H7 (cell line): ENCODE results near the gene PCGF3. TPM values are rescaled to one million over a fixed set of nuclear protein-coding genes. Genes with fewer than 3 reads are reported as not detected.
A peak's percentile ranks its signal among the peaks of the same experiment; 100 is the strongest.
"Not testable (repeated sequence)": the region's sequence is repeated elsewhere in the genome, so short reads cannot be mapped to it uniquely, and the experiment has no call there.

ENCODE experiments used
- DNase-seq: peaks from one replicate; pipeline ENCODE4 v3.0.0; 2012
- H3K27me3 ChIP-seq: 2 replicates; pipeline ENCODE4 v1.6.0; 2011; ENCODE audit warnings: mild to moderate bottlenecking, low read length; ENCODE audit not compliant: control insufficient read depth, insufficient read depth
- H3K36me3 ChIP-seq: replicated peaks from 2 replicates; pipeline ENCODE4 v1.5.1; 2011; ENCODE audit warnings: low read length; ENCODE audit not compliant: control insufficient read depth, insufficient read depth
- H3K4me3 ChIP-seq: 2 replicates; pipeline ENCODE4 v1.5.1; 2011; ENCODE audit warnings: low read depth, mild to moderate bottlenecking, control low read depth, low read length, moderate library complexity; ENCODE audit not compliant: insufficient read depth
- total RNA-seq: library from RNA; depleted of rRNA; stranded (reverse); fragments of >200 nt; shearing (Covaris generic); gene quantifications from 2 replicates; pipeline ENCODE4 v1.2.3, GENCODE V29; 2014

Gene PCGF3
- total RNA-seq, 1 experiment from 2014 or later: 53.6 TPM

GRCh38 chr4:768995-769394, 63.4 kb downstream of the PCGF3 start:
- Histone ChIP-seq H3K36me3 (peaks cover 19% of the 10 kb centered on the region), H3K27me3 (no peaks in the 10 kb centered on the region), H3K4me3 (no peak overlapping the region)
- peak; percentile 56 for DNase-seq

- H3K27me3 ChIP-seq: no peaks in the 10 kb centered on the region
- H3K4me3 ChIP-seq: no peak overlapping the region
- H3K36me3 ChIP-seq: peaks cover 20% of the 10 kb centered on the region
- peak; percentile 33 for DNase-seq
These were observed 63.9 kb downstream of the PCGF3 start for GRCh38 chr4:769511-769910.

GRCh38 chr4:770022-770421, 64.4 kb downstream of the PCGF3 start:
- peak; percentile 32 for DNase-seq
- Histone ChIP-seq H3K4me3 (no peak overlapping the region), H3K27me3 (no peaks in the 10 kb centered on the region), H3K36me3 (peaks cover 19% of the 10 kb centered on the region)

GRCh38 chr4:771464-771863, 65.8 kb downstream of the PCGF3 start:
- peaks cover 18% of the 10 kb centered on the region for H3K36me3 ChIP-seq
- DNase-seq: peak; percentile 35
- H3K4me3 ChIP-seq: no peak overlapping the region
- H3K27me3 ChIP-seq: no peaks in the 10 kb centered on the region

GRCh38 chr4:772118-772517, 66.5 kb downstream of the PCGF3 start:
- no peaks in the 10 kb centered on the region for H3K27me3 ChIP-seq
- peak; percentile 29 for DNase-seq
- H3K36me3 ChIP-seq: peaks cover 18% of the 10 kb centered on the region
- H3K4me3 ChIP-seq: no peak overlapping the region

- Histone ChIP-seq H3K4me3 (no peak overlapping the region), H3K27me3 (no peaks in the 10 kb centered on the region), H3K36me3 (peaks cover 18% of the 10 kb centered on the region)
- peak; percentile 35 for DNase-seq
These were observed 67.1 kb downstream of the PCGF3 start for GRCh38 chr4:772776-773175.

GRCh38 chr4:773214-773613, 67.6 kb downstream of the PCGF3 start:
- no peaks in the 10 kb centered on the region for H3K27me3 ChIP-seq
- no peak overlapping the region for H3K4me3 ChIP-seq
- H3K36me3 ChIP-seq: peaks cover 18% of the 10 kb centered on the region
- no peak for DNase-seq

- DNase-seq, H3K27me3 ChIP-seq, H3K4me3 ChIP-seq: not testable (repeated sequence)
- peaks cover 22% of the 10 kb centered on the region for H3K36me3 ChIP-seq
These were observed 68.9 kb downstream of the PCGF3 start for GRCh38 chr4:774419-775092.

GRCh38 chr4:775485-775884, 69.9 kb downstream of the PCGF3 start:
- H3K36me3 ChIP-seq: peaks cover 25% of the 10 kb centered on the region
- not testable (repeated sequence) for H3K27me3 ChIP-seq, DNase-seq, H3K4me3 ChIP-seq

GRCh38 chr4:776743-777441, 71.3 kb downstream of the PCGF3 start:
- no peaks in the 10 kb centered on the region for H3K27me3 ChIP-seq
- no peak overlapping the region for H3K4me3 ChIP-seq
- DNase-seq: no peak
- H3K36me3 ChIP-seq: peaks cover 21% of the 10 kb centered on the region

GRCh38 chr4:777520-778262, 72.1 kb downstream of the PCGF3 start:
- Histone ChIP-seq H3K27me3 (no peaks in the 10 kb centered on the region), H3K4me3 (no peak overlapping the region), H3K36me3 (peaks cover 21% of the 10 kb centered on the region)
- DNase-seq: no peak

- peaks cover 16% of the 10 kb centered on the region for H3K36me3 ChIP-seq
These were observed 73.9 kb downstream of the PCGF3 start for GRCh38 chr4:779555-779954.

GRCh38 chr4:780255-780654, 74.6 kb downstream of the PCGF3 start:
- H3K27me3 ChIP-seq: peaks cover 15% of the 10 kb centered on the region
- not testable (repeated sequence) for DNase-seq
- peak overlapping the region; percentile 99; the same call in 1 of the 2 replicates for H3K4me3 ChIP-seq
- H3K36me3 ChIP-seq: peaks cover 14% of the 10 kb centered on the region

More at GRCh38 chr4:779555-779954, 73.9 kb downstream of the PCGF3 start:
- H3K4me3 ChIP-seq: no peak overlapping the region
- no peak for DNase-seq
- peaks cover 8% of the 10 kb centered on the region for H3K27me3 ChIP-seq

- Histone ChIP-seq H3K27me3 (peaks cover 21% of the 10 kb centered on the region), H3K36me3 (peaks cover 12% of the 10 kb centered on the region), H3K4me3 (peak overlapping the region; percentile 99)
- no peak for DNase-seq
These were observed 75.3 kb downstream of the PCGF3 start for GRCh38 chr4:780716-781492.
